Body of pancreas (tissue), 4 donors: Measurements from ENCODE around the gene PRC1.

Experiments
- CTCF ChIP-seq, 7 experiments: fragments of 450-650 bp in 4 of 7; fragments of 200-600 bp in 3 of 7; sonication (generic) in 3 of 7; IDR thresholded peaks; one replicate each; pipeline ENCODE4 v1.5.1; 2016 to 2019; ENCODE audit warnings: antibody characterized with exemption in 7 of 7
- POLR2A ChIP-seq, 3 donors: fragments of 450-650 bp; IDR thresholded peaks; one replicate each; pipeline ENCODE4 v1.6.1; 2016; ENCODE audit warnings: antibody characterized with exemption in 3 of 3, mild to moderate bottlenecking in 2 of 3

GRCh38 chr15:90974216-90974615, 20.1 kb downstream of the PRC1 start:
- no peak for TF ChIP-seq CTCF (IDR thresholded peaks at IDR 0.05)
- no peak for TF ChIP-seq POLR2A (IDR thresholded peaks at IDR 0.05)
